GM23338 (cell line): ENCODE measurements around the gene CDC42BPA. TPM values are rescaled to one million over a fixed set of nuclear protein-coding genes. Genes with fewer than 3 reads are reported as not detected.

Experiments
- ATAC-seq: fragments of 200-7000 bp; cut with Tn5 transposase; 3 replicates; pipeline ENCODE4 v1.9.1; 2020
- DNase-seq: peaks from one replicate; pipeline ENCODE4 v3.0.0-alpha.2; 2015; ENCODE audit warnings: low spot score
- H2AFZ ChIP-seq: fragments of 200-600 bp; sonication (generic); 2 replicates; pipeline ENCODE4 v1.8.0; 2016; ENCODE audit warnings: antibody characterized with exemption, mild to moderate bottlenecking, moderate library complexity
- H3F3A ChIP-seq: fragments of 200-600 bp; sonication (generic); replicated peaks from 2 replicates; pipeline ENCODE4 v1.8.0; 2017; ENCODE audit warnings: antibody characterized with exemption, mixed run types, low read depth
- H3K27ac ChIP-seq: fragments of 200-600 bp; sonication (generic); 2 replicates; pipeline ENCODE4 v1.6.1; 2016; ENCODE audit warnings: low read depth
- H3K27me3 ChIP-seq: fragments of 200-600 bp; sonication (generic); 2 replicates; pipeline ENCODE4 v1.8.0; 2016; ENCODE audit warnings: mild to moderate bottlenecking, mixed run types, moderate library complexity; ENCODE audit not compliant: insufficient read depth
- H3K36me3 ChIP-seq: fragments of 200-600 bp; sonication (generic); 2 replicates; pipeline ENCODE4 v1.8.0; 2016; ENCODE audit warnings: mild to moderate bottlenecking; ENCODE audit not compliant: insufficient read depth
- H3K4me1 ChIP-seq: fragments of 200-600 bp; sonication (generic); 2 replicates; pipeline ENCODE4 v1.8.0; 2016; ENCODE audit warnings: mild to moderate bottlenecking, moderate library complexity; ENCODE audit not compliant: insufficient read depth
- H3K4me2 ChIP-seq: fragments of 200-600 bp; sonication (generic); 2 replicates; pipeline ENCODE4 v1.7.1; 2017; ENCODE audit warnings: mixed run types
- H3K4me3 ChIP-seq: fragments of 200-600 bp; sonication (generic); 2 replicates; pipeline ENCODE4 v1.6.1; 2016; ENCODE audit warnings: mixed run types
- H3K79me2 ChIP-seq: fragments of 200-600 bp; sonication (generic); replicated peaks from 2 replicates; pipeline ENCODE4 v1.8.0; 2017; ENCODE audit warnings: mild to moderate bottlenecking; ENCODE audit not compliant: insufficient read depth
- H3K9me2 ChIP-seq: fragments of 200-600 bp; sonication (generic); 2 replicates; pipeline ENCODE4 v1.8.0; 2017; ENCODE audit not compliant: insufficient read depth
- H4K20me1 ChIP-seq: fragments of 200-600 bp; sonication (generic); replicated peaks from 2 replicates; pipeline ENCODE4 v1.8.0; 2017; ENCODE audit warnings: mild to moderate bottlenecking; ENCODE audit not compliant: insufficient read depth
- H3K27ac Mint-ChIP-seq: 2 replicates; pipeline ENCODE4 v1.8.0; 2020; ENCODE audit warnings: inconsistent platforms, mild to moderate bottlenecking, moderate library complexity, mixed read lengths
- H3K27me3 Mint-ChIP-seq: 3 replicates; pipeline ENCODE4 v1.8.0; 2022; ENCODE audit warnings: low read depth, mild to moderate bottlenecking, moderate library complexity, mixed read lengths, inconsistent platforms; ENCODE audit not compliant: insufficient read depth, poor library complexity
- H3K36me3 Mint-ChIP-seq: 3 replicates; pipeline ENCODE4 v1.8.0; 2021; ENCODE audit warnings: low read depth, mild to moderate bottlenecking, inconsistent platforms, moderate library complexity, mixed read lengths
- H3K4me1 Mint-ChIP-seq: 3 replicates; pipeline ENCODE4 v1.8.0; 2020; ENCODE audit warnings: mild to moderate bottlenecking, inconsistent platforms, mixed read lengths
- H3K4me3 Mint-ChIP-seq: 3 replicates; pipeline ENCODE4 v1.8.0; 2021; ENCODE audit warnings: moderate library complexity, mild to moderate bottlenecking, inconsistent platforms, mixed read lengths
- H3K9me3 Mint-ChIP-seq: 3 replicates; pipeline ENCODE4 v1.8.0; 2020; ENCODE audit warnings: moderate library complexity, mild to moderate bottlenecking, inconsistent platforms, mixed read lengths
- CREB1 ChIP-seq: fragments of 250-450 bp; sonication (Bioruptor Pico); IDR thresholded peaks from 2 replicates; pipeline ENCODE4 v1.5.0; 2020; ENCODE audit warnings: low read depth, mild to moderate bottlenecking, moderate library complexity
- ETS1 ChIP-seq: IDR thresholded peaks from 2 replicates; pipeline ENCODE4 v1.6.1; 2016; ENCODE audit warnings: antibody characterized with exemption
- EZH2 ChIP-seq: fragments of 200-600 bp; sonication (generic); IDR thresholded peaks from one replicate; pipeline ENCODE4 v1.8.0; 2017; ENCODE audit warnings: antibody characterized with exemption, mild to moderate bottlenecking, low read depth; ENCODE audit not compliant: unreplicated experiment
- STAT1 ChIP-seq: IDR thresholded peaks from one replicate; pipeline ENCODE4 v1.6.1; 2016; ENCODE audit warnings: antibody characterized with exemption; ENCODE audit not compliant: unreplicated experiment
- ZNF462 ChIP-seq: fragments of 250-450 bp; sonication (Bioruptor Pico); IDR thresholded peaks from 2 replicates; pipeline ENCODE4 v1.5.0; 2020; ENCODE audit warnings: mild to moderate bottlenecking, moderate library complexity
- polyA plus RNA-seq: library from polyadenylated mRNA; unstranded; fragments of >200 nt; fragmentation: Nextera tagmentation; extraction: Ambion mirVana; gene quantifications from 2 replicates; pipeline ENCODE4 v1.2.1, GENCODE V29; 2016
- total RNA-seq: library from RNA; depleted of rRNA; stranded (reverse); fragments of >200 nt; shearing (Covaris generic); gene quantifications from 2 replicates; pipeline ENCODE4 v1.2.3, GENCODE V29; 2014

The CDC42BPA gene
- total and polyA plus RNA-seq, 2 experiments from 2014 or later, result 17.7 to 40.1 TPM

GRCh38 chr1:227303662-227304061 is 14.6 kb downstream of the CDC42BPA start:
- no peak overlapping the region for H3K27ac ChIP-seq
- H3F3A ChIP-seq, result no peaks in the 10 kb centered on the region
- peaks cover 16% of the 10 kb centered on the region for H3K4me1 ChIP-seq
- peaks cover 23% of the 10 kb centered on the region for H3K4me1 Mint-ChIP-seq
- no peak overlapping the region for H3K4me3 Mint-ChIP-seq
- H4K20me1 ChIP-seq, result peaks cover 3% of the 10 kb centered on the region; the same call in 1 of the 2 replicates
- H3K4me3 ChIP-seq, result no peak overlapping the region
- no peak overlapping the region for H3K27ac Mint-ChIP-seq
- no peaks in the 10 kb centered on the region for H3K27me3 ChIP-seq
- H3K9me3 Mint-ChIP-seq, result no peaks in the 10 kb centered on the region
- DNase-seq, result no peak
- H3K36me3 Mint-ChIP-seq, result no peaks in the 10 kb centered on the region; the same call in 2 of the 3 replicates
- no peaks in the 10 kb centered on the region for H3K27me3 Mint-ChIP-seq
- H3K4me2 ChIP-seq, result no peak overlapping the region
- H3K9me2 ChIP-seq, result no peaks in the 10 kb centered on the region
- no peak overlapping the region for H2AFZ ChIP-seq
- ATAC-seq, result no peak
- no peaks in the 10 kb centered on the region for H3K36me3 ChIP-seq
- peaks cover 98% of the 10 kb centered on the region for H3K79me2 ChIP-seq
- TF ChIP-seq ZNF462 (CRISPR knock-in tag) (no peak), EZH2 (no peak), ETS1 (no peak), CREB1 (no peak), STAT1 (no peak)

- DNase-seq (no peak), ATAC-seq (no peak)
- no peaks in the 10 kb centered on the region; the same call in 2 of the 3 replicates for H3K9me3 Mint-ChIP-seq
- H2AFZ ChIP-seq, result no peak overlapping the region
- H3K4me1 Mint-ChIP-seq, result peaks cover 23% of the 10 kb centered on the region
- H3K27ac Mint-ChIP-seq, result no peak overlapping the region
- H3K36me3 ChIP-seq, result no peaks in the 10 kb centered on the region
- no peak overlapping the region for H3K27ac ChIP-seq
- peaks cover 3% of the 10 kb centered on the region; the same call in 2 of the 3 replicates for H3K36me3 Mint-ChIP-seq
- H3K4me3 ChIP-seq, result no peak overlapping the region
- peaks cover 16% of the 10 kb centered on the region for H3K4me1 ChIP-seq
- peaks cover 97% of the 10 kb centered on the region for H3K79me2 ChIP-seq
- no peak overlapping the region for H3K4me2 ChIP-seq
- no peaks in the 10 kb centered on the region for H3K9me2 ChIP-seq
- no peaks in the 10 kb centered on the region for H3K27me3 ChIP-seq
- no peaks in the 10 kb centered on the region for H3F3A ChIP-seq
- no peak overlapping the region for H3K4me3 Mint-ChIP-seq
- peaks cover 3% of the 10 kb centered on the region; the same call in 1 of the 2 replicates for H4K20me1 ChIP-seq
- H3K27me3 Mint-ChIP-seq, result no peaks in the 10 kb centered on the region
- TF ChIP-seq CREB1, result no peak
- no peak for TF ChIP-seq ZNF462 (CRISPR knock-in tag)
Observed at GRCh38 chr1:227300682-227301081, 17.6 kb downstream of the CDC42BPA start.
